HepG2 (cell line): ENCODE results near the gene SNPH. TPM values are rescaled to one million over a fixed set of nuclear protein-coding genes. Genes with fewer than 3 reads are reported as not detected.

Experiments
- ATAC-seq: fragments of 200-7000 bp; cut with Tn5 transposase; 3 replicates; pipeline ENCODE4 v1.9.1; 2020; ENCODE audit warnings: mild to moderate bottlenecking, moderate library complexity
- BruUV-seq: library from RNA; stranded (reverse); fragments of 400-500 nt; replicated peaks from 2 replicates; lab custom pipeline; 2021; lab: Mats Ljungman, UMichigan
- CTCF ChIA-PET: fragments of 300-600 bp; formaldehyde crosslinking; extraction: SDS; loops from one replicate; lab custom pipeline; 2021; ENCODE audit warnings: low total read pairs, inconsistent platforms, low intra/inter-chr PET ratio; lab: Yijun Ruan, JAX
- POLR2A ChIA-PET: fragments of 350-600 bp; sonication (Branson Sonifier 250); formaldehyde crosslinking; loops from one replicate; lab custom pipeline; 2020; ENCODE audit warnings: antibody characterized with exemption, inconsistent platforms; lab: Yijun Ruan, JAX
- DNase-seq: peaks from one replicate; pipeline ENCODE4 v3.0.0-alpha.2; 2015; ENCODE audit warnings: low spot score
- FAIRE-seq: peaks from 3 replicates; lab custom pipeline; 2011; peaks lifted over from hg19 to GRCh38; lab: Jason Lieb, UNC
- H2AFZ ChIP-seq: one replicate; pipeline ENCODE4 v1.6.1; 2011; ENCODE audit warnings: low read length, inconsistent platforms
- H3K27ac ChIP-seq: fragments of 300-600 bp; 3 replicates; pipeline ENCODE4 v1.8.0; 2011; ENCODE audit warnings: mixed run types, mild to moderate bottlenecking, mixed read lengths, low read length, inconsistent platforms; ENCODE audit not compliant: insufficient read depth; ENCODE audit errors: extremely low read length
- H3K27me3 ChIP-seq, 2 experiments: fragments of 200-600 bp in 1 of 2; 2 replicates in 1 of 2; 3 replicates in 1 of 2; pipeline versions ENCODE4 v1.6.0 to v1.8.0; 2011; ENCODE audit warnings: low read length in 2 of 2, mild to moderate bottlenecking in 2 of 2, moderate library complexity in 2 of 2, inconsistent platforms in 1 of 2; ENCODE audit not compliant: insufficient read depth in 2 of 2, control insufficient read depth in 1 of 2
- H3K36me3 ChIP-seq, 2 experiments: fragments of 200-600 bp in 1 of 2; replicated peaks in 1 of 2; 2 replicates in 1 of 2; 3 replicates in 1 of 2; pipeline versions ENCODE4 v1.5.1 to v1.8.0; 2011; ENCODE audit warnings: low read length in 2 of 2, inconsistent platforms in 1 of 2; ENCODE audit not compliant: insufficient read depth in 2 of 2, control insufficient read depth in 1 of 2
- H3K4me1 ChIP-seq: 2 replicates; pipeline ENCODE4 v1.5.1; 2012; ENCODE audit warnings: low read length, inconsistent platforms; ENCODE audit not compliant: insufficient read depth
- H3K4me2 ChIP-seq: 2 replicates; pipeline ENCODE4 v1.6.0; 2011; ENCODE audit warnings: low read depth, low read length, inconsistent platforms
- H3K4me3 ChIP-seq, 3 experiments: fragments of 200-600 bp in 1 of 3; sonication (generic), shearing (Covaris generic) in 1 of 3; replicated peaks in 1 of 3; 2 replicates each; pipeline ENCODE4 v1.5.1; 2011 to 2016; ENCODE audit warnings: low read length in 3 of 3, inconsistent platforms in 2 of 3, low read depth in 2 of 3, mild to moderate bottlenecking in 2 of 3, control low read depth in 1 of 3, mixed read lengths in 1 of 3; ENCODE audit not compliant: insufficient read depth in 1 of 3
- H3K79me2 ChIP-seq: one replicate; pipeline ENCODE4 v1.6.1; 2011; ENCODE audit warnings: low read length, inconsistent platforms; ENCODE audit not compliant: insufficient read depth
- H3K9ac ChIP-seq: 2 replicates; pipeline ENCODE4 v1.6.0; 2011; ENCODE audit warnings: mild to moderate bottlenecking, low read depth, low read length, inconsistent platforms; ENCODE audit not compliant: insufficient read depth
- H3K9me3 ChIP-seq: 2 replicates; pipeline ENCODE4 v1.5.1; 2012; ENCODE audit warnings: mild to moderate bottlenecking, low read length
- H4K20me1 ChIP-seq: 2 replicates; pipeline ENCODE4 v1.6.0; 2011; ENCODE audit warnings: inconsistent platforms, mild to moderate bottlenecking, low read length, moderate library complexity; ENCODE audit not compliant: insufficient read depth
- POLR2A ChIP-seq, 2 experiments: IDR thresholded peaks; 2 replicates each; pipeline ENCODE4 v1.6.1; 2011; ENCODE audit warnings: low read depth in 2 of 2, low read length in 2 of 2, mild to moderate bottlenecking in 1 of 2, moderate library complexity in 1 of 2; ENCODE audit not compliant: insufficient read depth in 1 of 2
- POLR2G ChIP-seq: fragments of 200-400 bp; formaldehyde crosslinking; IDR thresholded peaks from 2 replicates; pipeline ENCODE4 v1.6.1; 2018; ENCODE audit warnings: mild to moderate bottlenecking, low read depth, low read length, moderate library complexity
- RBM22 ChIP-seq: fragments of 200-400 bp; formaldehyde crosslinking; optimal IDR thresholded peaks from 2 replicates; pipeline ENCODE3; 2017; ENCODE audit warnings: mild to moderate bottlenecking, low read length, moderate library complexity
- REST ChIP-seq, 2 experiments: IDR thresholded peaks; 2 replicates each; pipeline ENCODE4 v1.6.1; 2011 to 2012; ENCODE audit warnings: low read length in 2 of 2, borderline replicate concordance in 1 of 2, low read depth in 1 of 2, mild to moderate bottlenecking in 1 of 2, moderate library complexity in 1 of 2
- WGBS: methylation state at CpG from one replicate; pipeline ENCODE4 v1.1.6; 2017; ENCODE audit warnings: low lambda C conversion rate; 5-methylcytosine and 5-hydroxymethylcytosine counted together
- in situ Hi-C: cut with HindIII; loops from 2 replicates; pipeline ENCODE4 v1.10.0; 2017; ENCODE audit warnings: low pct_unique_long_range_greater_than_20kb; ENCODE audit not compliant: extremely low pct_ligation_motif_present
- intact Hi-C: fragments of 100-400 bp; cut with micrococcal nuclease; formaldehyde crosslinking; loops from one replicate; pipeline ENCODE4 v1.10.0; 2022; ENCODE audit not compliant: unreplicated experiment
- polyA plus RNA-seq, 8 experiments: library from polyadenylated mRNA; depleted of rRNA in 3 of 8; stranded (reverse) in 7 of 8; unstranded in 1 of 8; fragments of >200 nt; fragmentation: Illumina TruSeq in 4 of 8; extraction: Trizol in 4 of 8; gene quantifications; 2 replicates each; pipeline versions ENCODE4 v1.2.1 to v1.2.3, GENCODE V29; 2011 to 2016; ENCODE audit warnings: low read depth in 4 of 8, missing spikeins in 1 of 8, mixed read lengths in 1 of 8; ENCODE audit not compliant: insufficient read depth in 1 of 8
- total RNA-seq, 5 experiments: library from RNA; depleted of rRNA; stranded (reverse); fragments of >200 nt; fragmentation: Illumina TruSeq; extraction: Trizol; gene quantifications; 2 replicates each; pipeline ENCODE4 v1.2.3, GENCODE V29; 2016; ENCODE audit warnings: low read depth in 1 of 5

The SNPH gene
- total and polyA plus RNA-seq, 2 of the 13 experiments (the other 11 are each of a cell fraction or from before 2014, with no cell fraction given), result 0.09 TPM; not detected in 1

DNA sequence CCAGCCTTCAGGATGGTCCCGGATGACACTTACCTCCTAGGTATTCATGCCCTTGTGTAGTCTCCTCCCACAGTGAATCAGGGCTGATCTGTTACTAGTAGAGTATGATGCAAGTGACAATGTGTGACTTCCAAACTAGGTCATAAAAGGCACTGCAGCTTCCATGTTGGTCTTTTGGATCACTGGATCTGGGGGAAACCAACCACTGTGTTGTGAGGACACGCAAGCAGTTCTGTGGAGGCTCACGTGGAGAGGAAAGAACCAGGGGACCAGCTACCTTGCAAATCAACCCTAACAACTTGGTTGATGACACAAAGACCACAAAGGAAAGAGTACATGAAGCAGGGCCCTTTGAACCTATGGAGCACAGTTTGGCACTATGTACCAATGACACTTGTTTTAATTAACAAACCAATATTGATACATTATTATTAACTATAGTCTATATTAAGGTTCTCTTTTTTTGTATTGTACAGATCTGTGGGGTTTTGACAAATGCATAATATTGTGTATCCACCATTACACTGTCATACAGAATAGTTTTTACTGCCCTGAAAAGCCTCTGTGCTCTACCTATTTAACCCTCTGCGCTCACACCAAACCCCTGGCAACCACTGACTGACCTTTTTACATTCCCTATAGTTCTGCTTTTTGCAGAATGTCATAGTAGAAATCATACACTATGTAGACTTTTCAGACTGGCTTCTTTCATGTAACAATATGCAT lies 79.1 kb downstream of the SNPH start:
- FAIRE-seq (no peak), ATAC-seq (no peak), DNase-seq (no peak)
- H3K4me2 ChIP-seq, result no peak overlapping the region
- POLR2A ChIA-PET, result interaction anchor here (1.0 kb wide), 1 partner anchor 20 kb away, joined by 3 read pairs; no protein-coding TSS in a partner anchor
- H3K4me1 ChIP-seq, result no peaks in the 10 kb centered on the region
- intact Hi-C loops, result no loop called here
- peaks cover 0 to under 1% of the 10 kb centered on the region in 2 experiments; a peak in 1 of 5 replicates for H3K36me3 ChIP-seq
- no peak overlapping the region for H2AFZ ChIP-seq
- no peaks in the 10 kb centered on the region for H3K79me2 ChIP-seq
- H3K4me3 ChIP-seq, result no peak overlapping the region
- no peak overlapping the region for H3K27ac ChIP-seq
- H3K27me3 ChIP-seq, result no peaks in the 10 kb centered on the region
- peaks cover 14% of the 10 kb centered on the region for H3K9me3 ChIP-seq
- in situ Hi-C loops, result no loop called here
- TF ChIP-seq POLR2G, result peak; percentile 21; the same call in 1 of the 2 replicates
- TF ChIP-seq REST (IDR thresholded peaks at IDR 0.05; ENCODE audit: borderline replicate concordance in 1 of 2, low read depth in 1 of 2, low read length in 2 of 2), result no peak
- peak; percentile 84 for TF ChIP-seq RBM22
- 0 out of 4 replicates have a peak, but pooled peaks of 1 of the 2 experiments have one; percentile 26 for TF ChIP-seq POLR2A (IDR thresholded peaks at IDR 0.05; ENCODE audit: insufficient read depth in 1 of 2, low read depth in 2 of 2, low read length in 2 of 2)
- no peak overlapping the region for H3K9ac ChIP-seq
- BruUV-seq, result no TSS peak
- CTCF ChIA-PET, result no interaction called here
- 0 out of 2 replicates have a peak, but pooled peaks cover 3% of the 10 kb centered on the region for H4K20me1 ChIP-seq
- WGBS, result 98% methylated on average over 4 of the region's 4 CpGs
